ENCODE measurements around the gene C9orf43. TPM values are rescaled to one million over a fixed set of nuclear protein-coding genes. Genes with fewer than 3 reads are reported as not detected.

C9orf43 gene
- total and polyA plus RNA-seq, 9 of the 15 experiments (the other 6 are each of a cell fraction or from before 2014, with no cell fraction given): 0.21 to 0.58 (median 0.33) TPM

DNA sequence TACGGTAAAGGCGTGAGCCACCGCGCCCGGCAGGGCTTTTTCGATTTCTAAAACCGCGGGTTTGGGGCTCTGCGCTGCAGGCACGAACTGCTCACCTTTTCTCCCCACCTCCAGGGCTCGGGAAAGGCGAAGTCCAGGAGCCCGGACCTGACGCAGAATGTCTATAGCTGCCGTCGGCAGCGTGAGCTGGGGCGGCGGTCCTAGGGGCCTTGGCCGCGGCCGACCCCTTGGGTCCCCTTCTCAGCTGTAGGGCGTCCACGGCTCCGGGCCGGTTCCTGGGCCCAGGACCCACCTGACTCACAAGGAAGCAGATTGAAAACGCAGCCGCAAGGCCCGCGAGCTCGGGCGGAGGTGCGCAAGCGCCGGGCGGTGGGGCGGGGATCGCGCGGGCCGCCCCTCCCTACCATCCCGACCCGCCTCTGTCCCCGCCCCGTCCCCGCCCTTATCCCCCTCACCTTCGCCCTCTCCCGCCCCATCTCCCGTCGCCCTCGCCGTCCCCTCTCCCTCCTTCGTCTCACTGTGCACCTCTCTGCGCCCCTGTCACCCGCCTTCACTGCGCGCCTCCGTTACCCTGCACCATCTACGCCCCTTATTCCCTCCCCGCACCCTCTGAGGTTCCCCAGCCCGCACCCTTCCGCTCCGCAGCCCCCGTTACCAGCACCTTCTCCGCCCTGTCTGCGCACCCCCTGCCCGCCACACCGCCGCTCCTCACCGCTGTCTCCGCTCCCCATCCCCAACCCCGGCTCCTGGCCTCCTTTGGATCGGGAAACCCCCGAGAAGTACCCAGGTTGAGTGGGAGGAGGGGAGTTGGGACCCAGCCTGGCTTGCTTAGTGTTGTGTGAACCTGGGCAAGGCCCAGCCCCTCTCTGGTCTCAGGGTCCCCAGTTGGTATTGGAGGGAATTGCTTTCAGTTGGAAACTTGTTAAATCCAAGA lies 33.6 kb upstream of the C9orf43 start, which contains the start of gene HDHD3 (continued):
- TF ChIP-seq, protein P1, sequence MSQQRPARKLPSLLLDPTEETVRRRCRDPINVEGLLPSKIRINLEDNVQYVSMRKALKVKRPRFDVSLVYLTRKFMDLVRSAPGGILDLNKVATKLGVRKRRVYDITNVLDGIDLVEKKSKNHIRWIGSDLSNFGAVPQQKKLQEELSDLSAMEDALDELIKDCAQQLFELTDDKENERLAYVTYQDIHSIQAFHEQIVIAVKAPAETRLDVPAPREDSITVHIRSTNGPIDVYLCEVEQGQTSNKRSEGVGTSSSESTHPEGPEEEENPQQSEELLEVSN (IDR thresholded peaks at IDR 0.05; ENCODE audit: borderline replicate concordance in 1 of 2, extremely low read depth in 1 of 2, insufficient read depth in 1 of 2, insufficient read length in 1 of 2, low read depth in 1 of 2, low read length in 1 of 2, poor library complexity in 1 of 2, severe bottlenecking in 1 of 2): peak in 1 of 2 experiments; percentile 20
- TF ChIP-seq, protein P2, sequence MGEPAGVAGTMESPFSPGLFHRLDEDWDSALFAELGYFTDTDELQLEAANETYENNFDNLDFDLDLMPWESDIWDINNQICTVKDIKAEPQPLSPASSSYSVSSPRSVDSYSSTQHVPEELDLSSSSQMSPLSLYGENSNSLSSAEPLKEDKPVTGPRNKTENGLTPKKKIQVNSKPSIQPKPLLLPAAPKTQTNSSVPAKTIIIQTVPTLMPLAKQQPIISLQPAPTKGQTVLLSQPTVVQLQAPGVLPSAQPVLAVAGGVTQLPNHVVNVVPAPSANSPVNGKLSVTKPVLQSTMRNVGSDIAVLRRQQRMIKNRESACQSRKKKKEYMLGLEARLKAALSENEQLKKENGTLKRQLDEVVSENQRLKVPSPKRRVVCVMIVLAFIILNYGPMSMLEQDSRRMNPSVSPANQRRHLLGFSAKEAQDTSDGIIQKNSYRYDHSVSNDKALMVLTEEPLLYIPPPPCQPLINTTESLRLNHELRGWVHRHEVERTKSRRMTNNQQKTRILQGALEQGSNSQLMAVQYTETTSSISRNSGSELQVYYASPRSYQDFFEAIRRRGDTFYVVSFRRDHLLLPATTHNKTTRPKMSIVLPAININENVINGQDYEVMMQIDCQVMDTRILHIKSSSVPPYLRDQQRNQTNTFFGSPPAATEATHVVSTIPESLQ (CRISPR knock-in tag; IDR thresholded peaks at IDR 0.05): no peak
- TF ChIP-seq, protein P3, sequence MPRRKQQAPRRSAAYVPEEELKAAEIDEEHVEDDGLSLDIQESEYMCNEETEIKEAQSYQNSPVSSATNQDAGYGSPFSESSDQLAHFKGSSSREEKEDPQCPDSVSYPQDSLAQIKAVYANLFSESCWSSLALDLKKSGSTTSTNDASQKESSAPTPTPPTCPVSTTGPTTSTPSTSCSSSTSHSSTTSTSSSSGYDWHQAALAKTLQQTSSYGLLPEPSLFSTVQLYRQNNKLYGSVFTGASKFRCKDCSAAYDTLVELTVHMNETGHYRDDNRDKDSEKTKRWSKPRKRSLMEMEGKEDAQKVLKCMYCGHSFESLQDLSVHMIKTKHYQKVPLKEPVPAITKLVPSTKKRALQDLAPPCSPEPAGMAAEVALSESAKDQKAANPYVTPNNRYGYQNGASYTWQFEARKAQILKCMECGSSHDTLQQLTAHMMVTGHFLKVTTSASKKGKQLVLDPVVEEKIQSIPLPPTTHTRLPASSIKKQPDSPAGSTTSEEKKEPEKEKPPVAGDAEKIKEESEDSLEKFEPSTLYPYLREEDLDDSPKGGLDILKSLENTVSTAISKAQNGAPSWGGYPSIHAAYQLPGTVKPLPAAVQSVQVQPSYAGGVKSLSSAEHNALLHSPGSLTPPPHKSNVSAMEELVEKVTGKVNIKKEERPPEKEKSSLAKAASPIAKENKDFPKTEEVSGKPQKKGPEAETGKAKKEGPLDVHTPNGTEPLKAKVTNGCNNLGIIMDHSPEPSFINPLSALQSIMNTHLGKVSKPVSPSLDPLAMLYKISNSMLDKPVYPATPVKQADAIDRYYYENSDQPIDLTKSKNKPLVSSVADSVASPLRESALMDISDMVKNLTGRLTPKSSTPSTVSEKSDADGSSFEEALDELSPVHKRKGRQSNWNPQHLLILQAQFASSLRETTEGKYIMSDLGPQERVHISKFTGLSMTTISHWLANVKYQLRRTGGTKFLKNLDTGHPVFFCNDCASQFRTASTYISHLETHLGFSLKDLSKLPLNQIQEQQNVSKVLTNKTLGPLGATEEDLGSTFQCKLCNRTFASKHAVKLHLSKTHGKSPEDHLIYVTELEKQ (CRISPR knock-in tag; IDR thresholded peaks at IDR 0.05): no peak
- TF ChIP-seq POLR2AphosphoS2 (IDR thresholded peaks at IDR 0.05; ENCODE audit: low read length) (no peak), HDAC1 (IDR thresholded peaks at IDR 0.05) (peak in 1 of 2 experiments; percentile 51; a peak in 1 of 4 replicates), SMARCE1 (IDR thresholded peaks at IDR 0.05) (0 out of 2 replicates have a peak, but pooled peaks have one; percentile 30), SIN3A (IDR thresholded peaks at IDR 0.05; ENCODE audit: borderline replicate concordance in 2 of 2, control insufficient read depth in 1 of 2, low read depth in 2 of 2, low read length in 2 of 2) (peak; percentile 8 to 35; a peak in 1 of 4 replicates), ZNF668 (CRISPR knock-in tag; IDR thresholded peaks at IDR 0.05) (no peak), SNRNP70 (optimal IDR thresholded peaks at IDR 0.05; ENCODE audit: low read depth, low read length) (no peak), NRF1 (conservative IDR thresholded peaks at IDR 0.05 in 1 of 2, IDR thresholded peaks at IDR 0.05 in 1 of 2) (peak; percentile 92 to 93), POLR3G (IDR thresholded peaks at IDR 0.05; ENCODE audit: extremely low read depth, insufficient read length, insufficient replicate concordance) (no peak), HEY1 (CRISPR knock-in tag; IDR thresholded peaks at IDR 0.05; ENCODE audit: borderline replicate concordance) (no peak)
- TF ChIP-seq, protein P4, sequence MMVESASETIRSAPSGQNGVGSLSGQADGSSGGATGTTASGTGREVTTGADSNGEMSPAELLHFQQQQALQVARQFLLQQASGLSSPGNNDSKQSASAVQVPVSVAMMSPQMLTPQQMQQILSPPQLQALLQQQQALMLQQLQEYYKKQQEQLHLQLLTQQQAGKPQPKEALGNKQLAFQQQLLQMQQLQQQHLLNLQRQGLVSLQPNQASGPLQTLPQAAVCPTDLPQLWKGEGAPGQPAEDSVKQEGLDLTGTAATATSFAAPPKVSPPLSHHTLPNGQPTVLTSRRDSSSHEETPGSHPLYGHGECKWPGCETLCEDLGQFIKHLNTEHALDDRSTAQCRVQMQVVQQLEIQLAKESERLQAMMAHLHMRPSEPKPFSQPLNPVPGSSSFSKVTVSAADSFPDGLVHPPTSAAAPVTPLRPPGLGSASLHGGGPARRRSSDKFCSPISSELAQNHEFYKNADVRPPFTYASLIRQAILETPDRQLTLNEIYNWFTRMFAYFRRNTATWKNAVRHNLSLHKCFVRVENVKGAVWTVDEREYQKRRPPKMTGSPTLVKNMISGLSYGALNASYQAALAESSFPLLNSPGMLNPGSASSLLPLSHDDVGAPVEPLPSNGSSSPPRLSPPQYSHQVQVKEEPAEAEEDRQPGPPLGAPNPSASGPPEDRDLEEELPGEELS (CRISPR knock-in tag; IDR thresholded peaks at IDR 0.05; ENCODE audit: borderline replicate concordance): peak; percentile 50; the same call in 1 of the 2 replicates
- TF ChIP-seq, protein P5, sequence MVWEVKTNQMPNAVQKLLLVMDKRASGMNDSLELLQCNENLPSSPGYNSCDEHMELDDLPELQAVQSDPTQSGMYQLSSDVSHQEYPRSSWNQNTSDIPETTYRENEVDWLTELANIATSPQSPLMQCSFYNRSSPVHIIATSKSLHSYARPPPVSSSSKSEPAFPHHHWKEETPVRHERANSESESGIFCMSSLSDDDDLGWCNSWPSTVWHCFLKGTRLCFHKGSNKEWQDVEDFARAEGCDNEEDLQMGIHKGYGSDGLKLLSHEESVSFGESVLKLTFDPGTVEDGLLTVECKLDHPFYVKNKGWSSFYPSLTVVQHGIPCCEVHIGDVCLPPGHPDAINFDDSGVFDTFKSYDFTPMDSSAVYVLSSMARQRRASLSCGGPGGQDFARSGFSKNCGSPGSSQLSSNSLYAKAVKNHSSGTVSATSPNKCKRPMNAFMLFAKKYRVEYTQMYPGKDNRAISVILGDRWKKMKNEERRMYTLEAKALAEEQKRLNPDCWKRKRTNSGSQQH (CRISPR knock-in tag; IDR thresholded peaks at IDR 0.05): peak; percentile 30; the same call in 1 of the 2 replicates
